Activated CD8-positive, alpha-beta memory T cell treated with anti-CD3 and anti-CD28 coated beads for 48 hours (primary cell): ENCODE results near the gene CAPN2.
"Not testable (repeated sequence)": the region's sequence is repeated elsewhere in the genome, so short reads cannot be mapped to it uniquely, and the experiment has no call there.

Experiments used
- DNase-seq, 3 experiments: peaks; one replicate each; pipeline ENCODE4 v3.0.0-alpha.2; 2020; ENCODE audit warnings: low read depth in 2 of 3, low spot score in 2 of 3

Gene CAPN2

GRCh38 chr1:223716302-223716862 is 4.0 kb downstream of the CAPN2 start:
- DNase-seq, result no peak

DNA sequence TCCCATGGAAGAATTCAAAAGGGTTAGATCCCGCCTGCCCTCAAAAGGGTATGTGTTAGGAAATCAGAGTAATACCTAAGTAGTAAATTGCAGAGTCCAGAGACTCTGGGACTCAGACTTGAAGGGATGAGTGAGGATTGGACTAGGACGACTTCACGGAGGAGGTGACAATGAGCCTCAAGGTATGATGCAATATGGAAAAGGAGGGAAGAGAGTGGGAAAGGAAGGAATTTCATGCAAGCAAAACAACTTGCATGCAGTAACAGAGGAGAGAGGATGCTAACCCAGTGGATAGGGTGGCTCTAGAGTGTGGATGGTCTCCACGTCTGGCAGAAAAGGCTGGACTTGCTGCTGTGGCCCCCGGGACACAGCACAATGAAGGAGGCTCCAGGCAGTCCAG is 4.8 kb downstream of the CAPN2 start:
- DNase-seq, result no peak

- no peak for DNase-seq
These were observed 5.5 kb downstream of the CAPN2 start for GRCh38 chr1:223717695-223718363.

DNA sequence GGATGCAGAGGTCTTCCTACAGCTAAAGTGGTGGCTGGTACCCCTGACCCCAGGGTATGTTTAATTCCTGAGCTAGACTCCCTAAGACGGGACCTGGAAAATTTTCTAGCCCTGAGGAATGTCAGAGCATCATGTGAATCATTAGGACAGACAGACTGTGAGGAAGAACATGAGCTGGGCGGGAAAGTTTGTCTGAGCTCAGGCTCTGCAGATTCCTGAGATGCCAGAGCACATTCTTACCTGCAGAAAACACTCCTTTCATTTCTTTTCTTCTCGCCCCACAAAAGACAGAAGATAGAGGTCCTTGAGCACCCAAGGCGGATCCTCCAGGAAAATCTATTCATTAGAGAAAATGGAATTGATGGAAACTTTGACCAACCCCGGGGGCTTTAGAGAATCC is 6.5 kb downstream of the CAPN2 start:
- DNase-seq, result no peak

GRCh38 chr1:223720971-223721591 is 8.7 kb downstream of the CAPN2 start:
- no peak for DNase-seq

GRCh38 chr1:223721658-223722607 is 9.6 kb downstream of the CAPN2 start:
- no peak for DNase-seq

- no peak for DNase-seq
These were observed 11.1 kb downstream of the CAPN2 start for GRCh38 chr1:223723351-223723904.

DNA sequence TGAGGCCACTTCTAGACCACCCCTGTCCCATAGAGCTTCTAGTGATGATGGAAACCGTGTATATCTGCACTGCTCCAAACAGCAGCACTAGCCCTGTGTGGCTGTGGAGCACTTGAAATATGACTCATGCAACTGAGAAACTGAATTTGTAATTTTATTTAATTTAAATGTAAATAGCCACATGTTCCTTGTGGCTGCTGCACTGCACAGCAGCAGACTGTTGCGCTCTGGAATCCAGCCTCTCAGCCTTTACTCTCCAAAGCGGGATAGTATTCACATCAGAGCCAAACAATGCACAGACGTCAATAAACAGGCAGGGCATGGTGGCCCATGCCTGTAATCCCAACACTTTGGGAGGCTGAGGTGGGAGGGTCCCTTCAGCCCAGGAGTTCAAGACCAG is 12.0 kb downstream of the CAPN2 start:
- DNase-seq, result no peak

DNA sequence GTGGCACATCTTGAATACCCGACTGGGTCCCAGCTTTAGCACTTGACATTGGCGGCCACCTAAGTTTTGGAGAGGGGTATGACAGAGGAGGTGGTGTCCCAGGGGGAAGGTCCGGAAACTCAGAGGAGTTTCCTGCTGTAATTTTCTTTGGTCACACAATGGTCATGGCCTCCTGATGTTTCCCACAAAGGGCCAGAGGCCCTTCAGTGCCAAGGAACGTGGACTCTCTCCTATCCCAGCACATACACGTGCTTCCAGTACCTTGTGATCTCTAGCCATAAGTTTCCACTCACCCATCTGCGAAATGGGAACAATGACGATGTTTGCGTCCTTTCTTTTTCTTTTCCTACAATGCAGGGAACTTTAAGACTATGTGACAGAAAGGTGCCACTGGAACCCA is 13.2 kb downstream of the CAPN2 start:
- no peak for DNase-seq

GRCh38 chr1:223726380-223727001 is 14.2 kb downstream of the CAPN2 start:
- DNase-seq, result peak in 2 of 3 experiments; percentile 70 to 79

- DNase-seq, result no peak
These were observed 15.2 kb downstream of the CAPN2 start for GRCh38 chr1:223727541-223727940.

DNA sequence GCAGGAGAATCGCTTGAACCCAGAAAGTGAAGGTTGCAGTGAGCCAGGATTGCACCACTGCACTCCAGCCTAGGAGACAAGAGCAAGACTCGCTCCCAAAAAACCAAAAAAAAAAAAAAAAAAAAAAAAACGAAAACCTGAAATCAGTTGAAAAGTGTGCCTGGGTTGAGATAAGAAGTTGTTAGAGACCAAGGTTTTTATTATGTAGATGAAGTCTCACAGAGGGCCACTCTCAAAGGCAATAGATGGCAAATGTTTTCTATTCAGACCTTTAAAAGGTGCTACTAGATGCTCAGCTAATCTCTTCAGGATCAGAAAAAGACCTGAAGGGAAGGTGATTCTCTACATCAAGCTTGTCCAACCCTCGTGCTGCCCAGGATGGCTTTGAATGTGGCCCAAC is 17.6 kb downstream of the CAPN2 start:
- no peak for DNase-seq

DNA sequence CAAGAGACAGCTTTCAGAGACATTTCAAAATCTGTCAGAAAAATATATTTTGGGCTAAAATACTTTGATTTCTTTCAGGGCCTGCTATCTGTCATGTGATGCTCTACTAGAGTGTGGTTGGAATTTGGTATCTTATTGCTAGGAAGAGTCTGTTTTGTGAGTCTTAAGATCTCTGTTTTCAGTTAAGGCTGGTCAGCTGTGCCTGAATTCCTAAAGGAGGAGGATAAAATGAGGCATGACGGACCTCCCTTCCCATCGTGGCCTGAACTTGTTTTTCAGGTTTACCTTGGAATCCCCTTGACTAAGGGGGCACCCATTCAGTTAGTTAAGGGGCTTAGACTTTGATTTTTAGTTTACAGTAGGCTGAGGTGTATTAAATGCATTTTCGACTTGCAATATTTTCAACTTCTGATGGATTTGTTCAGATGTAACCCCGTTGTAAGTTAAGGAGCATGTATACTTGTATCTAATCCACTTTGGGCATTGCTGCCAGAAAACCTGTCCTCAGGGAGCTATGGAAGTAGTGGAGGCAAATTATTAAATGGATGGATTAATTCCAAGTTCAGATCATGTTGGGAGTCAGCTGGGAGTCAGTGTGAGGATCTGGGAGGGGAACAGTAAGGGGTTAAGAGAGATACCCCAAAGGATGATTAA is 18.3 kb downstream of the CAPN2 start:
- DNase-seq, result no peak

GRCh38 chr1:223731133-223731770 is 18.9 kb downstream of the CAPN2 start:
- no peak for DNase-seq

DNA sequence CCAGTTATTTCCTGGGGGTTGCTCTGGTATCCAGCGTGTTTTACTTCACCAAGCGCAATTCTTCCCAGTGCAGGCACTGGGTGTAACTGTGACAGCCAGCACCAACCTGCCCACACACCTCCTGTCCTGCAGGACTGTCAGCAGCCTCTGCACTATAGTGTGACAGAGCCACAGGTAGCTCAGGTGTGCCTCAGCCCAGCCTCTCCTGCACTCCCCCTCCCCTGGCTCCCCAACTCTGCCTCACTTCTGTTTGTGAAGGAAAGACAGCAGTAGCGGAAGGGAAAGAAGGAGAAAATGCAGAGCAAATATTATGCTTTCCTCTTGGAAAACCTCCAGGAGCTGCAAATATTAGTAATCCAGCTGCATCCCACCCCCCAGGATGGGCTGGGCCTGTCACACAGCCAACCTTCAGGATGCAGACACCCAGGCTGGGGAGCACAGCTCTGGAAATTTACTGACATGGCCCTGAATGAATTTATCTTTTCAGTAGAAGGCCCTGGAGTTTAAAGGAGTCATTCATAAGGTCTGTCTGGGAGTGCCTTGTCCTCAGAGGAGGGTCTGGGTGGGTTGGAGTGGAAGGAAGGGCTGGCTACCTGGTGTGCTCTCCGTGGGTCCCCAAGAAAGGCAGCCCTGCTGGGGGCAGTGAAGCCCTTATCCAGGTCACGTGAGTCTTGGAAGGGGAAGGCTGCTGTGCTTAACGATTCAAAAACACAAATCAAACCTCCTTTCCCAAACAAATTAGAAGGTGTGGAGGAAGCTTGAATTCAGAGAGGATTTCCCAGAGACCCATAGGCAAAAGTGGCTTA is 20.9 kb downstream of the CAPN2 start:
- DNase-seq, result no peak

- DNase-seq, result no peak
These were observed 21.8 kb downstream of the CAPN2 start for GRCh38 chr1:223733898-223734852.

DNA sequence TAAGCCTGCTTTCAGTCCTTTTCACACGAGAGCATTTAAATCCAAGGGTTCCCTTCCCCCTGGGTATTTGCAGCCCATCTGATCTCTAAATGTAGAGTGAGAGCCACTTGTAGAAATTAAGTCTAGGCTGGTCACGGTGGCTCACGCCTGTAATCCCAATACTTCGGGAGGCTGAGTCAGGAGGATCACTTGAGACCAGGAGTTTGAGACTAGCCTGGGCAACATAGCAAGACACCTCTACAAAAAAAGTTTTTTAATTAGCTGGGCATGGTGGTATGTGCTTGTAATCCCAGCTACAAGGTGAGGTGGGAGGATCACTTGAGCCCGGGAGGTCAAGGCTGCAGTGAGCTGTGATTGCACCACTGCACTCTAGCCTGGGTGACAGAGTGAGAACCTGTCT is 24.3 kb downstream of the CAPN2 start:
- not testable (repeated sequence) for DNase-seq

DNA sequence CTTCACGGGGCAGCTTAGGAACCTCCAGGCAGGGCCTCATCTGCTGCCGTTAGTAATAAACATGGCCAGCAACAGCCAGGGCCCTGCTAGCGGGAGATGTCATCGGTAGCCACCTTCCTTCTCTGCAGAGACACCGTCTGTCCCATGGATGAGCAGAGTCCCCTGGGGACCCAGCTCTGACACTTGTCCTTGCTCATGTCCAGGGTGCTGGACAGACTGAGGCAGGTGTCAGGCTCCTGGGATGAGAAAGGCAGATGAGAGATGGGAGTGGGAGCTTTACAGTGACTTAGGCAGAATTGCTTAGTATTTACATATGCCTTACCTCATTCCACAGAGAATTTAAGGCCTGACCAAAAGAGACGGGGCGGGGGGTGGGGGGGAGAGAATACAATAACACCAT is 25.0 kb downstream of the CAPN2 start:
- DNase-seq, result no peak
